Measurements from ENCODE around the gene GHRL.

The GHRL gene

DNA sequence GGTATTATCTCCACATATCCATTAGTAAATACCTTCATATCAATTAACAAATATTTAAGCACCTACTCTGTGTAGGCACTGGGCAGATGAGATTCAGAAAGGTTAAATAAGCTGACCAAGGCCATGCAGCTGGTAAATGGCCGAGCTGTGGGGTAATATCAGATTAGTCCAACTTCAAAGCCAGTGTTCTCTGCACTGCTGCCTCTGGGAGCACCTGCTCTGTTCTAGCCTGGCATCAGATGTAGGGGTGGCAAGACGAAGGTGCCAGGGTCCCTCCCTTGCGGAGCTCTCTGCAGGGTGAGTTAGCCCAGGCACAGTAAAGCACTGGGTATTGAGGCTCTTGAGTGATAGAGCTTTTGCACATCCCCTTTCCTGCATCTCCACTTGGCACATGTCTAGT, 39.0 kb downstream of the GHRL start:
- Histone ChIP-seq H3K27ac (ENCODE audit: insufficient read depth in 1 of 2, low read depth in 1 of 2, low read length in 2 of 2, poor library complexity in 1 of 2, severe bottlenecking in 2 of 2) (peak overlapping the region in 1 of 2 experiments; percentile 6), H3K36me3 (ENCODE audit: control insufficient read depth in 4 of 4, insufficient read depth in 4 of 4, low read length in 3 of 4) (peaks cover 6 to 47% (median 28%) of the 10 kb centered on the region in 4 experiments), H3K4me3 (ENCODE audit: control insufficient read depth in 1 of 7, extremely low read depth in 1 of 7, insufficient read depth in 4 of 7, low read depth in 2 of 7, low read length in 6 of 7) (no peak overlapping the region), H3K4me1 (ENCODE audit: control extremely low read depth in 1 of 4, control insufficient read depth in 4 of 4, insufficient read depth in 4 of 4, low read length in 3 of 4) (peaks cover 4 to 25% (median 21%) of the 10 kb centered on the region in 4 experiments), H3K27me3 (replicated peaks in 2 of 5; ENCODE audit: control insufficient read depth in 4 of 5, insufficient read depth in 5 of 5, low read length in 4 of 5) (no peaks in the 10 kb centered on the region), H3K9me3 (ENCODE audit: control extremely low read depth in 1 of 5, control insufficient read depth in 4 of 5, insufficient read depth in 2 of 5, low read depth in 1 of 5, low read length in 4 of 5) (no peaks in the 10 kb centered on the region)
- no peak for DNase-seq
- POLR2A ChIA-PET, result interaction anchor here (1.0 kb wide), 1 partner anchor 18 kb away, joined by 3 read pairs; no protein-coding TSS in a partner anchor
- CTCF ChIA-PET, result interaction anchor here (0.7 to 2.9 kb wide), 4 partner anchors 9 to 90 kb away, joined by 3 to 19 read pairs (median 4); no protein-coding TSS in a partner anchor
- 100% methylated on average over 1 of the region's 3 CpGs for WGBS (ENCODE audit: insufficient coverage)

DNA sequence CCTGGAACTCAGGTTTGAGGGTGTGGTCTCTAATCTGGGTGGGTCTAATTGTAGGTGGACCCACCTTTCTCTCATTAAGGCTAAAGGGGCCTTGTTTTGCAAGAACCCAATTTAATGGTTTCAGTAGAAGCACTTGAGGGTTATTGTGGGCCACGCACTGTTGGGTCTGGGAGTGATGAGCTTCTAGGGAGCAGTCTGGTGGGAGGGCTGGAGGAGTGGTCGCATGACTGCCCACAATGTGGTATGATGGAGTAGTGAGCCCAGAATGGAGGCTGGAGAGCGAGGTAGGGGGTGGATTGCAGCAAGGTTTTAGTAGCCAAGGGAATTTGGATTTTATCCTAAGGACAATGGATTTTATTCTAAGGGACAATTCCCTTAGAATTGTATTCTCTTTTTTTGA, 41.7 kb downstream of the GHRL start:
- CTCF ChIA-PET, result no interaction called here
- H3K4me3 ChIP-seq (ENCODE audit: control insufficient read depth in 1 of 7, extremely low read depth in 1 of 7, insufficient read depth in 4 of 7, low read depth in 2 of 7, low read length in 6 of 7), result no peak overlapping the region
- peaks cover 0 to 37% (median 23%) of the 10 kb centered on the region in 4 experiments for H3K36me3 ChIP-seq (ENCODE audit: control insufficient read depth in 4 of 4, insufficient read depth in 4 of 4, low read length in 3 of 4)
- H3K27me3 ChIP-seq (replicated peaks in 2 of 5; ENCODE audit: control insufficient read depth in 4 of 5, insufficient read depth in 5 of 5, low read length in 4 of 5), result no peaks in the 10 kb centered on the region
- peaks cover 0 to 3% (median 0%) of the 10 kb centered on the region in 5 experiments for H3K9me3 ChIP-seq (ENCODE audit: control extremely low read depth in 1 of 5, control insufficient read depth in 4 of 5, insufficient read depth in 2 of 5, low read depth in 1 of 5, low read length in 4 of 5)
- POLR2A ChIA-PET, result interaction anchor here (0.5 kb wide), 1 partner anchor 110 kb away, joined by 4 read pairs; no protein-coding TSS in a partner anchor
- no peak for DNase-seq
- 97% methylated on average over 3 of the region's 3 CpGs for WGBS (ENCODE audit: insufficient coverage)
- H3K27ac ChIP-seq (ENCODE audit: insufficient read depth in 1 of 2, low read depth in 1 of 2, low read length in 2 of 2, poor library complexity in 1 of 2, severe bottlenecking in 2 of 2), result no peak overlapping the region
- peaks cover 4 to 33% (median 28%) of the 10 kb centered on the region in 4 experiments for H3K4me1 ChIP-seq (ENCODE audit: control extremely low read depth in 1 of 4, control insufficient read depth in 4 of 4, insufficient read depth in 4 of 4, low read length in 3 of 4)

DNA sequence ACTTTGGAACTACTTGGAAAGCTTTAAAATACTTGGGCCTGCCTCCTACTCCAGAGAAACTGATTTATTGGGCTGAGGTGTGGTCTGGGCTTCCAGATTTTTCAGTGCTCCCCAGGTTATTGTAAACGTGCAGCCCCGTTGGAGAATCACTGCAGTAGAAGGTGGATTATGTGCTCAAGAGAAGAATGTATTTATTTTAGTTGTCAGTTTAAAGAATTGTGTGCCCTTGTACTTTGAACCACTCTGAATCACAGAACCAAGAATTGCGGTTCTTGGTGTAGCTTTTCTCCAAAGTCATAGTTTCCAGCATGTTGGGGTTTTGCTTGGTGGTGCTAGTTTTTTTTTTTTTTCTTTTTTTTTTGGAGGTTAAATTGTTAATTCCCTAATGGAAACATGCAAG, 42.9 kb downstream of the GHRL start:
- Histone ChIP-seq H3K36me3 (ENCODE audit: control insufficient read depth in 4 of 4, insufficient read depth in 4 of 4, low read length in 3 of 4) (peaks cover 0 to 28% (median 19%) of the 10 kb centered on the region in 4 experiments), H3K27me3 (replicated peaks in 2 of 5; ENCODE audit: control insufficient read depth in 4 of 5, insufficient read depth in 5 of 5, low read length in 4 of 5) (no peaks in the 10 kb centered on the region), H3K4me3 (ENCODE audit: control insufficient read depth in 1 of 7, extremely low read depth in 1 of 7, insufficient read depth in 4 of 7, low read depth in 2 of 7, low read length in 6 of 7) (peak overlapping the region in 6 of 7 experiments; percentile 56 to 97 (median 78)), H3K4me1 (ENCODE audit: control extremely low read depth in 1 of 4, control insufficient read depth in 4 of 4, insufficient read depth in 4 of 4, low read length in 3 of 4) (peaks cover 4 to 33% (median 28%) of the 10 kb centered on the region in 4 experiments), H3K9me3 (ENCODE audit: control extremely low read depth in 1 of 5, control insufficient read depth in 4 of 5, insufficient read depth in 2 of 5, low read depth in 1 of 5, low read length in 4 of 5) (peaks cover 0 to 12% (median 3%) of the 10 kb centered on the region in 5 experiments), H3K27ac (ENCODE audit: insufficient read depth in 1 of 2, low read depth in 1 of 2, low read length in 2 of 2, poor library complexity in 1 of 2, severe bottlenecking in 2 of 2) (peak overlapping the region; percentile 50 to 82)
- ChIA-PET CTCF (interaction anchor here (1.4 kb wide), 1 partner anchor 14 kb away, joined by 4 read pairs; no protein-coding TSS in a partner anchor), POLR2A (no interaction called here)
- 13% methylated on average over 2 of the region's 3 CpGs for WGBS (ENCODE audit: insufficient coverage)
- no peak for DNase-seq

DNA sequence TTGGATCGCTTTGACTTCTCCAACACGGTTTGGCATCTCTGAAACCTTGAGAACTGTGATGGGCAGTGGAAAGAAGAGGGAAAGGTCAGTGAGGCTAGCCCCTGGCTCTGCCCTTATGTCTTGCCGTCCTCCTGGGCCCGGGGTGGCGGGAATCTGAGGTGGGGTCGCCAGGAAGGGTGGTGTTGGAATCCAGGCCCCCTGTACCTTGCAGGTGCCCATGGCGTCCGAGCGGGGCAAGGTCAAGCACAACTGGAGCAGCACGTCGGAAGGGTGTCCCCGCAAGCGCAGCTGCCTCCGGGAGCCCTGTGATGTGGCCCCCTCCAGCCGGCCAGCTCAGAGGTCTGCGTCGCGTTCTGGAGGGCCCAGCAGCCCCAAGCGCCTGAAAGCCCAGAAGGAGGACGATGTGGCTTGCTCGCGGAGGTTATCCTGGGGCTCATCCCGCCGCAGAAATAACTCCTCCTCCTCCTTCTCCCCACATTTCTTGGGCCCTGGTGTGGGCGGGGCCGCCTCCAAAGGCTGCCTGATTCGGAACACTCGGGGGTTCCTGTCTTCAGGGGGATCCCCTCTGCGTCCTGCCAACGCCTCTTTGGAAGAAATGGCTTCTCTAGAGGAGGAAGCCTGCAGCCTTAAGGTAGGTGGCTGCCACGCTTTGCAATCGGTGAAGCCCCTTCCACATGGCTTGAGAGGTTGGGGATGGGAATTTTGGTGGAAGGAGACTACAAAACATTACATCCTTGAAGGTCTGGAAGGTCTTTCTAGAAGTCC, 43.6 kb downstream of the GHRL start:
- CTCF ChIA-PET, result interaction anchor here (1.2 to 1.4 kb wide), 3 partner anchors 11 to 316 kb away, joined by 3 to 4 read pairs (median 3); no protein-coding TSS in a partner anchor
- peak overlapping the region; percentile 50 to 82 for H3K27ac ChIP-seq (ENCODE audit: insufficient read depth in 1 of 2, low read depth in 1 of 2, low read length in 2 of 2, poor library complexity in 1 of 2, severe bottlenecking in 2 of 2)
- H3K4me1 ChIP-seq (ENCODE audit: control extremely low read depth in 1 of 4, control insufficient read depth in 4 of 4, insufficient read depth in 4 of 4, low read length in 3 of 4), result peaks cover 4 to 33% (median 28%) of the 10 kb centered on the region in 4 experiments
- peak overlapping the region; percentile 53 to 97 (median 77) for H3K4me3 ChIP-seq (ENCODE audit: control insufficient read depth in 1 of 7, extremely low read depth in 1 of 7, insufficient read depth in 4 of 7, low read depth in 2 of 7, low read length in 6 of 7)
- DNase-seq, result peak; percentile 22 to 61 (median 55)
- H3K27me3 ChIP-seq (replicated peaks in 2 of 5; ENCODE audit: control insufficient read depth in 4 of 5, insufficient read depth in 5 of 5, low read length in 4 of 5), result no peaks in the 10 kb centered on the region
- H3K36me3 ChIP-seq (ENCODE audit: control insufficient read depth in 4 of 4, insufficient read depth in 4 of 4, low read length in 3 of 4), result peaks cover 0 to 24% (median 16%) of the 10 kb centered on the region in 4 experiments
- POLR2A ChIA-PET, result no interaction called here
- under 1% methylated on average over 18 of the region's 32 CpGs for WGBS (ENCODE audit: insufficient coverage)
- H3K9me3 ChIP-seq (ENCODE audit: control extremely low read depth in 1 of 5, control insufficient read depth in 4 of 5, insufficient read depth in 2 of 5, low read depth in 1 of 5, low read length in 4 of 5), result peaks cover 0 to 17% (median 3%) of the 10 kb centered on the region in 5 experiments

DNA sequence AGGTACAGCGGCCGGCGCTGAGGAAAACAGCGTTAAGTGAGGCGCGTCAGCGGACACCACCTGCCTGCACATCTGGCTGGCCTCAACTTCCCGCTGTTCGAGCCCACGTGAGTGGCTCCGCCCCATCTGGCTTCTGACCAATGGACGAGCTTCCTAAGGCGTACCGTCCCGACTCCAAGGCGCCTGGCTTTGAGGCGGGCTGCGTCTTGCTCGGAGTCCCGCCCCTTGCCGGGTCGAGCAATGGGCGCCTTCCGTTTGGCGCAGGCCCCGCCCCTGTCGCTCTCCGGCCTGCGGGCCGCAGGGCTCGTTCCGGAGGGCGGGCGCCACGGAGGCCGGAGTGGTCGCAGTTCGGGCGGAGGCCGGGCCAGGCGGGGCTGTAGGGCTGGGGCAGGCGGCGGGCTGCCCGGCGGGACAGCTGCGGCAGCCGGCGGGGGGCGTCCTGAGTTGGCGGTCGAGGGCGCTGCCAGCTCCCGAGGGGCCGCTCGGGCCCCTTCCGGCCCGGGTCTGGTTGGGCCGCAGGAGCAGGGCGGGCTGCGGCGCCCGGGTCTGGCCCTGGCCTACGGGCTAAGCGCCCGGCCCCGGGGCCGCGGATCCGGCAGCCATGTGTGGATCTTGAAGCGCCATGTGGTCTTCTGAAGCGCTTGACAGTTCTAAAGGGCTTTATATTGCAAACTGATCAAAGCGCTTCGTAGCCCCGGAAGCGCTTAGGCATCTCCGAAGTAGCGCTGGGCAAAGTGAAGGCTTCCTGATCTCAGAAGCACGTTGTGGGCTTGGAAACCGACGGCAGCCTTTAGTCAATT, 44.4 kb downstream of the GHRL start, which contains the start of gene TATDN2:
TSS of gene TATDN2 (plus strand) at position 276 of the 800 bp plus-strand sequence. CDS start 742 bp downstream, outside the sequence.
- no peaks in the 10 kb centered on the region for H3K27me3 ChIP-seq (replicated peaks in 2 of 5; ENCODE audit: control insufficient read depth in 4 of 5, insufficient read depth in 5 of 5, low read length in 4 of 5)
- WGBS (ENCODE audit: insufficient coverage), result under 1% methylated on average over 63 of the region's 80 CpGs
- peak within 1 kb of the TSS; percentile 50 to 82 for H3K27ac ChIP-seq (ENCODE audit: insufficient read depth in 1 of 2, low read depth in 1 of 2, low read length in 2 of 2, poor library complexity in 1 of 2, severe bottlenecking in 2 of 2)
- DNase-seq, result peak; percentile 89 to 95 (median 93)
- H3K9me3 ChIP-seq (ENCODE audit: control extremely low read depth in 1 of 5, control insufficient read depth in 4 of 5, insufficient read depth in 2 of 5, low read depth in 1 of 5, low read length in 4 of 5), result peaks cover 0 to 19% (median 3%) of the 10 kb centered on the region in 5 experiments
- ChIA-PET CTCF (interaction anchor here (0.8 to 1.4 kb wide), 6 partner anchors 10 to 316 kb away, joined by 3 to 4 read pairs (median 3); no protein-coding TSS in a partner anchor), POLR2A (interaction anchor here (0.8 to 1.0 kb wide), 2 partner anchors 19 to 36 kb away, joined by 3 to 4 read pairs; no protein-coding TSS in a partner anchor)
- peaks cover 4 to 33% (median 28%) of the 10 kb centered on the region in 4 experiments for H3K4me1 ChIP-seq (ENCODE audit: control extremely low read depth in 1 of 4, control insufficient read depth in 4 of 4, insufficient read depth in 4 of 4, low read length in 3 of 4)
- peak within 1 kb of the TSS; percentile 53 to 97 (median 77) for H3K4me3 ChIP-seq (ENCODE audit: control insufficient read depth in 1 of 7, extremely low read depth in 1 of 7, insufficient read depth in 4 of 7, low read depth in 2 of 7, low read length in 6 of 7)
- peaks cover 0 to 16% (median 10%) of the 10 kb centered on the region in 4 experiments for H3K36me3 ChIP-seq (ENCODE audit: control insufficient read depth in 4 of 4, insufficient read depth in 4 of 4, low read length in 3 of 4)

DNA sequence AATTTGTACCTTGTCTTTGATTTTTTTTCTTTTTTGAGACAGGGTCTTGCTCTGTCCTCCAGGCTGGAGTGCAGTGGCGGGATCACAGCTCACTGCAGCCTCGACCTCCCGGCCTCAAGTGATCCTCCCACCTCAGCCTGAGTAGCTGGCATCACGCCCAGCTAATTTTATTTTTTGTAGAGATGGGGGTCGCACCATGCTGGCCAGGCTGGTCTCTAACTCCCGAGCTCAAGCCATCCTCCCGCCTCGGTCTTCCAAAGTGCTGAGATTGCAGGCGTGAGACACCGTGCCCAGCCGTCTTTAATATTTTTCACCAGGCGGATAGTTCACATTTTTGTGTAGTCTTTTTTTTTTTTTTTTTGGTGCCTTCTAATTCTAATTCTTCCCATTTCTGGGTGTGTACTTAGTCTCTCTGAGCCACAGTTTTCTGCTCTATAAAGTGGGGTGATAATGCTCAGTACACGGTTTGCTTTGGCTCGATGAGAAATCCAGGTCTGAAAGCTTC, 45.0 kb downstream of the GHRL start:
- Histone ChIP-seq H3K36me3 (ENCODE audit: control insufficient read depth in 4 of 4, insufficient read depth in 4 of 4, low read length in 3 of 4) (peaks cover 0 to 11% (median 7%) of the 10 kb centered on the region in 4 experiments), H3K4me3 (ENCODE audit: control insufficient read depth in 1 of 7, extremely low read depth in 1 of 7, insufficient read depth in 4 of 7, low read depth in 2 of 7, low read length in 6 of 7) (peak overlapping the region; percentile 53 to 97 (median 77)), H3K4me1 (ENCODE audit: control extremely low read depth in 1 of 4, control insufficient read depth in 4 of 4, insufficient read depth in 4 of 4, low read length in 3 of 4) (peaks cover 4 to 33% (median 30%) of the 10 kb centered on the region in 4 experiments), H3K27me3 (replicated peaks in 2 of 5; ENCODE audit: control insufficient read depth in 4 of 5, insufficient read depth in 5 of 5, low read length in 4 of 5) (no peaks in the 10 kb centered on the region), H3K27ac (ENCODE audit: insufficient read depth in 1 of 2, low read depth in 1 of 2, low read length in 2 of 2, poor library complexity in 1 of 2, severe bottlenecking in 2 of 2) (peak overlapping the region in 1 of 2 experiments; percentile 82), H3K9me3 (ENCODE audit: control extremely low read depth in 1 of 5, control insufficient read depth in 4 of 5, insufficient read depth in 2 of 5, low read depth in 1 of 5, low read length in 4 of 5) (peaks cover 0 to 19% (median 3%) of the 10 kb centered on the region in 5 experiments)
- ChIA-PET POLR2A (interaction anchor here (0.8 to 1.0 kb wide), 2 partner anchors 19 to 37 kb away, joined by 3 to 4 read pairs; no protein-coding TSS in a partner anchor), CTCF (interaction anchor here (0.6 to 1.3 kb wide), 6 partner anchors 10 to 315 kb away, joined by 3 read pairs; no protein-coding TSS in a partner anchor)
- no peak for DNase-seq
- WGBS (ENCODE audit: insufficient coverage), result 0% methylated on average over 2 of the region's 14 CpGs

Data from common myeloid progenitor, CD34-positive (primary cell).